ENCODE measurements around the gene TPCN1. TPM values are rescaled to one million over a fixed set of nuclear protein-coding genes. Genes with fewer than 3 reads are reported as not detected.

The TPCN1 gene
- total RNA-seq, 1 donor, result 16.4 TPM

GRCh38 chr12:113222730-113223531, 1.7 kb downstream of the TPCN1 start:
- DNase-seq (ENCODE audit: low read depth in 2 of 3, low spot score in 2 of 3), result no peak

- DNase-seq (ENCODE audit: low read depth in 2 of 3, low spot score in 2 of 3), result no peak
Measured at GRCh38 chr12:113224955-113225354, 3.7 kb downstream of the TPCN1 start.

- no peak for DNase-seq (ENCODE audit: low read depth in 2 of 3, low spot score in 2 of 3)
Measured at GRCh38 chr12:113226696-113227568, 5.7 kb downstream of the TPCN1 start.

GRCh38 chr12:113227686-113228391, 6.6 kb downstream of the TPCN1 start:
- no peak for DNase-seq (ENCODE audit: low read depth in 2 of 3, low spot score in 2 of 3)

DNA sequence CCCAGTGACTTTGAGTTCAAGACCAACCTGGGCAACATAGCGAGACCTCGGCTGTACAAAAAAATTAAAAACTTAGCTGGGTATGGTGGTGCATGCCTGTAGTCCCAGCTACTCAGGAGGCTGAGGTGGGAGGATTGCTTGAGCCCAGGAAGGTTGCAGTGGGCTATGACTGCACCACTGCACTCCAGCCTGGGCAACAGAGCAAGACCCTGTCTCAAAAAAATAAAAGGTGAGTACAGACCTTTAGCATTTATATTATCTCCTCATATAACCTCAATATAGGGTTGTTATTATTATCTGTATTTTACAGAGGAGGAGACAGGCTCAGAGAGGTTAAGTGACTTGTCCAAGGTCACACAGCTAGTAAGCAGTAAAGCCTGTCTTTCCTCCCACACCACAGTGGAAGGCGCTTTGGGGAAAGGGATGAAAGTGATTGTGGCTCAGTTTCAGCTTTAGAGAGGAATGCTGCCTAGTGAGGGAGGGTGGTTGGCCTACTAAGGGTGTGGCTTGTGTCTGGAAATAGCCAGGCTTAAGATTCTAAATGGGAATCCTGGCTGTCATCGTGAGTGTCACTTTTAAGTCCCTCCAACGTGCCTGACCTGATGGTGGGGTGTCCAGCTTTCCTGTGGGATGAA, 7.2 kb downstream of the TPCN1 start:
- no peak for DNase-seq (ENCODE audit: low read depth in 2 of 3, low spot score in 2 of 3)

- no peak for DNase-seq (ENCODE audit: low read depth in 2 of 3, low spot score in 2 of 3)
Measured at GRCh38 chr12:113230315-113231234, 9.3 kb downstream of the TPCN1 start.

DNA sequence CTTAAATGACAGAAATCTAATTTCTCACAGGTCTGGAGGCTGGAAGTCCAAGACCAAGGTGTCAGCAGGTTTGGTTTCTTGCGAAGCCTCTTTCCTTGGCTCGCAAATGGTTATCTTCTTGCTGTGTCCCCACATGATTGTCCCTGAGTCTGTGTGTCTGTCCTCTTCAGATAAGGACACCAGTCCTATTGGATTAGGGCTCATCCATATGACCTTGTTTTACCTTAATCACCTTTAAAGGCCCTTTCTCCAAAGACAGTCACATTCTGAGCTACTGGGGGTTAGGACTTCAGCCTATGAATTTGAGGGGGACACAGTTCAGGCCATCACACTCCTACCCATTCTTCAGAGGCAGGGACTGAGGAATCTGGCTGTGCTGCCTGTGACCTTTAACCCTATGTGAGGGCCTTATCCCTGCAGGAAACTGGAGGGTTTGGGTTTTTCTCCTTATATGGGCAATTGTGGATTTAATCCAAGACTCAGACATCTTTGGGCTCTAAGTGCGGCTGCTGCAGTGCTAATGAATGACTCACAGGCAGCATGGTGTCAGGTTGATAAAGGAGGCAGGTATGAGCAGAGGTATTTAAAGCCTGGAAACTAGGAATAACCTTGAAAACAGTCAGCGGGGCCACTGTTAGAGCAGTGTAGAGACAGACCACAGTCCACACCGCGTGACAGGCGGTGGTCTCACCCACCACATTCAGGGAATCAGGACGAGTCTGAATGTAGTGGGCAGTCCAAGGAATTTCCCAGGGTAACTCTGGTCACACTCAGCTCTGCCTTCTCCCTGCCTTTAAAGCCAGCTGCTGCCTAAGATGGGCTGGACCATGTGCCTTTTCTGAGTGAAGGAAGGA, 10.2 kb downstream of the TPCN1 start:
- DNase-seq (ENCODE audit: low read depth in 2 of 3, low spot score in 2 of 3), result no peak

DNA sequence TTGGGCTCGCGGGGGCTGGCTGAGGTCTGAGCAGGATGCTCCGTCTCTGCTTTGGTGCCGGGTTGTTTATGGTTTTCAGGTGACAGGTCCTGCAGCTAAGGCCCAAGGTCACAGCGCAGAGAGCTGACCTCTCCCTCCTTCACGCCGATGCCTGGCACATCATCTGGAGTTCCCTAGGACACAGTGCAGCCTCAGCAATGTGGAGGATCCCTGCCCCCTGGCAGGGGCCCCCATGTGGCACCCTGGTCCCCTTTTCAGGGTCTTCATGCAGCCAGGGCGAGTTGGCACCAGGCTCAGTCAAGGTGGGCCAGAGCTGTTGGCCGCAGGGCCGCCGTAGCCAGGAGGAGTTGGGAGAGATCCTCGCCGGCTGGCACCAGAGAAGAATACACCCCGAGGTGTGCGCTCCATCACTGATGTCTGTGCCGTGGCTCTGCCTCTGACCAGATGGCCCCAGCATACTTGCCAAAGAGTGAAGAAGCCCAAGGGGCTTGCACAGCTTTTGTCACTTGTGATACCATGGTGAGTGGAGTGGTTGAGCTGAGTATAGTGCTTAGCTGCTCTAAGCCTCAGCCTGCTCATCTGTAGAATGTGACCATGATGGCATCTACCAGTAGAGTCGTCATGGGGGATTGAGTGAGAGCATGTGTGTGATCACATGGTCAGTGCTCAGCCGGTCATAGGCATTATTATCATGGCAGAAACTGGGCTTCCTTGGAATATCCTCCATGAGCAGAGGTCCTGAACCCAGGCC, 11.0 kb downstream of the TPCN1 start:
- no peak for DNase-seq (ENCODE audit: low read depth in 2 of 3, low spot score in 2 of 3)

DNA sequence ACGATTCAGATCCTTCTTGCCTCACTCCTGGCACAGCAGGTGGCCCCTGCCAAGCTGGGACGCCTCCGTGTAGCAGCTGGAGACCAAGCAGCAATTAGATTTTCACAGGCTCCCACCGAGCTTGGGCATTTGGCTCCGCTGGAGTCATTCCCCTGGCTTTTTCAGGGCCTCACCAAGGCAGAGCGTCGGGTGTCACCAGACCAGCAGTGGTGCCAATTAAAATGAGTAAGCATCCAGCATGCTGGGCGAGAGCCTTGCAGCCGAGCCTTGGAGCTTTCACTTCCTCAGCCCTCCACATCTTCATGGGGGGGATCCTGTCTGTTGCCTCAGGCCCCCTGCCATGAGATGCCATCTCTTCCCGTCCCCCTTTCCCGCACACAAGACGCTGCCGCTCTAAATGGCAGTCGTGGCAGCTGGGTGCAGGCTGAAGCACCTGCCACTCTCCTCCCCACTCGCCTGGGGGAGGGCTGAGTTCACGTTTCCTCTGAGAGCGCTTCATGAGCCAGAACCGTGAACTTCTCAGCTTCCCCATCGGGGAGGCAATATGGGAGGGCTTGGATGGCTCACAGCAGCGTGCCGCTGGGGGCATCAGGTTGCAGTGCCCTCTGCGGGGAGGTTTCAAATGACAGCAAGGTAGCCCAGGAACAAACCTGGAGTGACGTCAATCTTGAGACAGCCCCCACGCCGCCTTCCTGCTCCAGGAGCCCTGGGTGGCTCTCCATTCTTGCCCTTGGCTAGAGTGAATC, 11.7 kb downstream of the TPCN1 start:
- DNase-seq (ENCODE audit: low read depth in 2 of 3, low spot score in 2 of 3), result peak; percentile 51 to 96 (median 94)

DNA sequence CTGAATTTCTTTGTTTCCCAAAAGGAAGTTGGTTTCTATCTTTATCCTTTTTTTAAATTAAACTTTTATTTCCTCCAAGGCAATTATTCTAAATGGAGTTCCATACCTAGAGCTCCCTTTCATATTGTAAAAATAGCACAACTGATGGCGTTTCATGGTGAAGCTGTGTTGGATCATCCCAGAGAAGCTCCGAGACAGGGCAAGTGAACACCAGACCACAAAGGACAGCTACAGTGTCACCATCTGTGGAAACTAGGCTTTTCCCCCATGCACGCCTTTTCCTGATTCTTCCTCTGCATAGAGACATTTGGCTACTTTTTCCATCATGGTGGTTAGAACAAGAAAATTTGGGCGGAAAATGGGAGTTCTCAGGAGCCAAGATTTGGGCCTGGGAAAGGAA, 12.7 kb downstream of the TPCN1 start:
- no peak for DNase-seq (ENCODE audit: low read depth in 2 of 3, low spot score in 2 of 3)

- DNase-seq (ENCODE audit: low read depth in 2 of 3, low spot score in 2 of 3), result no peak
Measured at GRCh38 chr12:113234483-113234882, 13.2 kb downstream of the TPCN1 start.

DNA sequence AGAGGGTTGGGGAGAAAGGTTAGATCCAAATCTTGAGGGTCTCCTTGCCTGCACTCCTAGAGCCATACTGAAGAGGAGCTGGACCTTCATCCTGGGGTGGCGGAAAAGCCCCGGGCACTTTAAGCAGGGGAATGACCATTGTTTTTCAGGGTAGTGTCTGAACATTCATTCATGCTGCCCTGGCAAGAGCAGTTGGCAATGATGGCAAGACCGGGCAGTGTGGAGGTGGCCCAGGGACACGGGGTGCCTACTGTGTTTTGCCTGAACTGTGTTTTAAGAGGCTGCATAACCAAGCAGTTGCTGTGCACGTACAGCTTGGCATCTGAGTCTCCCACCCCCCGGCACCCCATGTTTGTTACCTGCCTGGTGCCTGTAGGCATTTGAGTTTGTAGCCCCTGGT, 14.7 kb downstream of the TPCN1 start:
- DNase-seq (ENCODE audit: low read depth in 2 of 3, low spot score in 2 of 3), result no peak

DNA sequence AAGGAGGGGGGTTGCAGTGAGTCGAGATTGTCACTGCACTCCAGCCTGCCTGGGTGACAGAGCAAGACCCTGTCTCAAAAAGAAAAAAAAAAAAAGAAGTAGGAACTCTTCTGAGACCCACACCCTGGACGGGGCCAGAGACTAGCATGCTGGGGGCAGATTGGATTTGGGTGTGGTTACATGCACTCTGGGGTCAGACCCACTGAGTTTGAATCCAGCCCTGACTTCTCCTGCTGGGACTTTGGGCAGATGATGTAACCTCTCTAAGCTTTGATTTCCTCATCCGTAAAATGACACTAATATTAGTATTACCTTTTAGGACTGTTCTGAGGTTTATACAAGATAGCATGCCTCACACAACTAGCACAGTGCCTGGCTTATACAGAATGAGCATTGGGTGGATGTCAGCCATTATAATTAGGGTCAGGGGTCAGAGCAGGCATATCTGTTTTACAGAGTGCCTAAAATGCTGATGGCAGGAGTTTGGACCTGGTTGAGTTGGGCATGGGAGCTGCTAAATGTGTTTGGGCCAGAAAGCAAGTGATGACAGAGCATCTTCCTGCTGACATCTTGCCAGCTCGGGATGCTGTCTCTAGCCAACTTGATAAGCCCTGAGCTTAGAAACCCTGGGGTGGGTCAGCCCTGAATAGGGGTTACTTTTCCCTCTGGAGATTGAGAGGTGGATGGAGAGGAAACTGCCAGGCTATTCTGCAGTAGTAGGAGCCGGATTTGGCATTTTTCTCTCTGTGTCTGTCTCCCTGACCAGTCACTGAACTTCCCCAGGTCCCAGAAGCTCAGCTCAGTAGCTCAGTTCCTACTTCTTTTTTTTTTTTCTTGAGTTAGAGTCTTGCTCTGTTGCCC, 15.5 kb downstream of the TPCN1 start:
- no peak for DNase-seq (ENCODE audit: low read depth in 2 of 3, low spot score in 2 of 3)

DNA sequence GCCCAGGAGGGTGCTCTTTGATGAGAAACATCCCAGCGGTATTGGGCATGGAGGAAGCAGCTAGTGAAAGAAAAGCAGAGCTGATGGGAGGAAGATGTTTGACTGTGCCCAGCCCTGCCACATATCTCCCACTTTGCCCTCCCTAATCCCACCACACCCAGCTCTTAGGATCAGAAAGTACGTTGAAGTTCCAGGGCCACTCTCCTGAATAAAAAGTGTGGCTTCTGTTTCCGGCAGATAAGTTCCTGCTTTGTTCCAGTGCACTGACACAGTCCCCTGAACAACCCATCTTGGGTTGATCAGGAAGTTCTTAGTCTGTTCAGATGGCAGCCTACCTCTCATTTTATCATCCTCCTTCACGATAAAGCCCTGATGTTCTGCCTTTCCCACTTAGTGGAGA, 16.5 kb downstream of the TPCN1 start:
- DNase-seq (ENCODE audit: low read depth in 2 of 3, low spot score in 2 of 3), result peak in 2 of 3 donors; percentile 78 to 83

GRCh38 chr12:113238309-113238708, 17.0 kb downstream of the TPCN1 start:
- DNase-seq (ENCODE audit: low read depth in 2 of 3, low spot score in 2 of 3), result no peak

DNA sequence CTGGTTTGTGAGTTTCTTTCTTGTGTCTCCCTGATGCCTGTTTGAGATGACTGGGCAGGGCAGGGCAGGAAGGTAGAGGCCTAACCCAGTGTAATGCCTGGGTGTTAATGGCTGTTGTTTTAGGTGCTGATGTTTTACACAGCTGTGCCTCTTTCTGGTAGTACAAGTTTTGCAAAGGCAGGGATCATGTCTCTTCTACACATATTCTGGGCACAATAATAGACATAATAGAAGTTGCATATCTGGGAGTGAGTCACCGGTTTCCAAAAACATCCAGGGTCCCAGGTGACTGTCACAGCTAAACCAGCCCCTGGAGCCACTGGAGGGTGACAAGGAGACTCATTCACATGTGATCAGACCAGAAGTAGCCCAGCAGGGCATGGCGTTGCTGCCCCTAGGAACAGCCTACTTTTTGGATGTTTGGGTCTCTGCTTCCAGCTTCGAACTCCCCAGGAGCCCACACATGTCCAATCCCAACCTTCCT, 18.1 kb downstream of the TPCN1 start:
- no peak for DNase-seq (ENCODE audit: low read depth in 2 of 3, low spot score in 2 of 3)
